Mesendoderm (in vitro differentiated cells): ENCODE results near the gene C1QTNF1.
A peak's percentile ranks its signal among the peaks of the same experiment; 100 is the strongest.

ENCODE experiments used
- DNase-seq: peaks from one replicate; pipeline ENCODE4 v3.0.0; 2013
- H2AK5ac ChIP-seq: 2 replicates; pipeline ENCODE4 v1.6.1; 2013; ENCODE audit warnings: low read length, inconsistent platforms
- H2BK120ac ChIP-seq: 2 replicates; pipeline ENCODE4 v1.6.1; 2013; ENCODE audit warnings: low read depth, mild to moderate bottlenecking, low read length, moderate library complexity, mixed read lengths
- H2BK15ac ChIP-seq: replicated peaks from 2 replicates; pipeline ENCODE4 v1.6.1; 2013; ENCODE audit warnings: low read depth, mild to moderate bottlenecking, moderate library complexity
- H2BK5ac ChIP-seq: 2 replicates; pipeline ENCODE4 v1.6.1; 2013; ENCODE audit warnings: low read length, inconsistent platforms
- H3K18ac ChIP-seq: 2 replicates; pipeline ENCODE4 v1.6.1; 2013; ENCODE audit warnings: mild to moderate bottlenecking, low read length, mixed read lengths
- H3K23ac ChIP-seq: one replicate; pipeline ENCODE4 v1.6.1; 2013; ENCODE audit warnings: low read length
- H3K27ac ChIP-seq: 2 replicates; pipeline ENCODE4 v1.5.1; 2013; ENCODE audit warnings: low read depth, mild to moderate bottlenecking, inconsistent platforms, low read length, moderate library complexity
- H3K27me3 ChIP-seq: 2 replicates; pipeline ENCODE4 v1.6.1; 2013; ENCODE audit warnings: low read length, control low read depth, mild to moderate bottlenecking, inconsistent platforms; ENCODE audit not compliant: insufficient read depth, poor library complexity
- H3K36me3 ChIP-seq: 2 replicates; pipeline ENCODE4 v1.6.1; 2013; ENCODE audit warnings: low read length, inconsistent platforms; ENCODE audit not compliant: control insufficient read depth, insufficient read depth
- H3K4ac ChIP-seq: one replicate; pipeline ENCODE4 v1.6.1; 2013; ENCODE audit warnings: low read depth, mild to moderate bottlenecking, low read length, moderate library complexity
- H3K4me1 ChIP-seq: 2 replicates; pipeline ENCODE4 v1.6.1; 2013; ENCODE audit warnings: low read depth, low read length, inconsistent platforms; ENCODE audit not compliant: control insufficient read depth
- H3K4me2 ChIP-seq: 2 replicates; pipeline ENCODE4 v1.6.1; 2013; ENCODE audit warnings: low read length
- H3K4me3 ChIP-seq: 2 replicates; pipeline ENCODE4 v1.5.1; 2013; ENCODE audit warnings: mild to moderate bottlenecking, low read length
- H3K56ac ChIP-seq: one replicate; pipeline ENCODE4 v1.6.1; 2013; ENCODE audit warnings: low read length
- H3K79me1 ChIP-seq: 2 replicates; pipeline ENCODE4 v1.6.1; 2013; ENCODE audit warnings: low read length, inconsistent platforms
- H3K79me2 ChIP-seq: 2 replicates; pipeline ENCODE4 v1.6.1; 2013; ENCODE audit warnings: mild to moderate bottlenecking, low read length; ENCODE audit not compliant: control insufficient read depth, insufficient read depth
- H3K9ac ChIP-seq: 2 replicates; pipeline ENCODE4 v1.6.1; 2013; ENCODE audit warnings: low read length, inconsistent platforms
- H4K5ac ChIP-seq: one replicate; pipeline ENCODE4 v1.6.1; 2013; ENCODE audit warnings: low read length
- H4K8ac ChIP-seq: one replicate; pipeline ENCODE4 v1.6.1; 2013; ENCODE audit warnings: low read depth, mild to moderate bottlenecking, control low read depth, low read length, moderate library complexity
- WGBS: extraction: QIAGEN DNeasy Blood & Tissue Kit; methylation state at CpG from one replicate; pipeline ENCODE4 v1.1.7; 2013; ENCODE audit warnings: low lambda C conversion rate, missing lambda C conversion rate; ENCODE audit not compliant: insufficient coverage; ENCODE audit errors: extremely low coverage; 5-methylcytosine and 5-hydroxymethylcytosine counted together

The C1QTNF1 gene

DNA sequence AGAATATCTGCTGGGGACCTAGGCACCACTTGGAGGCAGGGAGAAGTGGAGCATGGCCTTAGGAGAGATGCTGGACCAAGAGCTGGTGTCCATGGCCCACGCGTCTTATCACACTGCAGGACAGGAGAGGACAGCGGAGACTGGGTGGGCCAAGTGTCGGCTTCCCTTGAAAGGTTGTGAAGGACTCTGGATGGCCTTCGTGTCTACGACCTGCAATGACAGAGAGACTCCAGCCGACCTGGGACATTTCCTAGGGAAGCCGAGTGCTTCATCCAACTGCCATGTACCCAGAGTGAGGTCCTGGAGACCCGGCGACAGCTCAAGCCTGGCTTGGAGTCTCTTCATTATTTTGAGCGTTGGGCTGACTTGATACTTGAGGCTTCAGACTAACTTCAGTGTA is 20.5 kb downstream of the C1QTNF1 start:
- no peak overlapping the region for H4K8ac ChIP-seq

GRCh38 chr17:79045001-79045729 is 21.2 kb downstream of the C1QTNF1 start:
- Histone ChIP-seq H3K4me3 (no peak overlapping the region), H3K4me2 (no peak overlapping the region), H4K8ac (no peak overlapping the region), H2BK5ac (no peak overlapping the region), H3K36me3 (no peaks in the 10 kb centered on the region), H3K27ac (no peak overlapping the region), H2AK5ac (no peak overlapping the region), H2BK15ac (no peak overlapping the region), H3K79me1 (no peaks in the 10 kb centered on the region), H2BK120ac (no peak overlapping the region), H3K18ac (no peak overlapping the region), H3K79me2 (no peaks in the 10 kb centered on the region), H4K5ac (no peak overlapping the region), H3K27me3 (no peaks in the 10 kb centered on the region), H3K9ac (no peak overlapping the region), H3K23ac (no peak overlapping the region), H3K4ac (no peak overlapping the region), H3K56ac (no peak overlapping the region), H3K4me1 (no peaks in the 10 kb centered on the region)
- peak; percentile 43 for DNase-seq
- WGBS = no CpG with 5 or more reads among the region's 15 CpGs

More for the DNA sequence above, 20.5 kb downstream of the C1QTNF1 start:
- Histone ChIP-seq H3K36me3 (no peaks in the 10 kb centered on the region), H3K4me1 (no peaks in the 10 kb centered on the region), H2AK5ac (no peak overlapping the region), H3K9ac (no peak overlapping the region), H3K56ac (no peak overlapping the region), H3K4ac (no peak overlapping the region), H4K5ac (no peak overlapping the region), H2BK5ac (no peak overlapping the region), H2BK120ac (no peak overlapping the region), H3K18ac (no peak overlapping the region), H3K27ac (no peak overlapping the region), H2BK15ac (no peak overlapping the region), H3K23ac (no peak overlapping the region), H3K4me2 (no peak overlapping the region), H3K79me2 (no peaks in the 10 kb centered on the region), H3K79me1 (no peaks in the 10 kb centered on the region), H3K27me3 (no peaks in the 10 kb centered on the region), H3K4me3 (no peak overlapping the region)
- no peak for DNase-seq
- WGBS = no CpG with 5 or more reads among the region's 11 CpGs

DNA sequence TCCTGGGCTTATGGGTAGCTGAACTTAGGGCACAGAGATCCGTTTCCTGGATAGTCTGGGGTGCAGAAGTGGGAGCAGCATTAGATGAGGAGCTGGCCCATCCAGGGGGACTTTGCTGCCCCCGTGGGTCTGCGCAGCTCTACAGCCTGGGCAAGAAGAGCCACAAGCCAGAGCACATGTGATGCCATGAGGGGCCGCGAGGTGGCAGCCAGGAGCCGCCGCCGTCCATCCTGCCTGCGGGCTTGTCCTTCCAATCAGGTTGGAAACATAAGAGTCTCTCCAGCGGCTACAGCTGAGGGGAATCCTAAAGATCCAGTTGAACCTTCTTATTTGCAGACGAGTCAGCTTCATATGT is 21.9 kb downstream of the C1QTNF1 start:
- Histone ChIP-seq H4K5ac (no peak overlapping the region), H3K9ac (no peak overlapping the region), H3K27me3 (no peaks in the 10 kb centered on the region), H3K4ac (no peak overlapping the region), H3K23ac (no peak overlapping the region), H3K56ac (no peak overlapping the region), H3K4me2 (no peak overlapping the region), H2BK120ac (no peak overlapping the region), H2BK5ac (no peak overlapping the region), H3K79me2 (no peaks in the 10 kb centered on the region), H3K4me1 (no peaks in the 10 kb centered on the region), H3K4me3 (no peak overlapping the region), H3K79me1 (no peaks in the 10 kb centered on the region), H3K36me3 (no peaks in the 10 kb centered on the region), H2BK15ac (no peak overlapping the region), H3K18ac (no peak overlapping the region), H4K8ac (no peak overlapping the region), H3K27ac (no peak overlapping the region), H2AK5ac (no peak overlapping the region)
- no CpG with 5 or more reads among the region's 11 CpGs for WGBS
- peak; percentile 74 for DNase-seq

GRCh38 chr17:79046197-79046915 is 22.4 kb downstream of the C1QTNF1 start:
- Histone ChIP-seq H2BK15ac (no peak overlapping the region), H3K4me1 (no peaks in the 10 kb centered on the region), H2BK5ac (no peak overlapping the region), H3K27ac (no peak overlapping the region), H3K4ac (no peak overlapping the region), H3K36me3 (no peaks in the 10 kb centered on the region), H3K79me1 (no peaks in the 10 kb centered on the region), H4K8ac (no peak overlapping the region), H2BK120ac (no peak overlapping the region), H2AK5ac (no peak overlapping the region), H3K23ac (no peak overlapping the region), H3K4me2 (no peak overlapping the region), H3K4me3 (no peak overlapping the region), H3K9ac (no peak overlapping the region), H4K5ac (no peak overlapping the region), H3K56ac (no peak overlapping the region), H3K79me2 (no peaks in the 10 kb centered on the region), H3K27me3 (no peaks in the 10 kb centered on the region), H3K18ac (no peak overlapping the region)
- DNase-seq = no peak
- WGBS = no CpG with 5 or more reads among the region's 25 CpGs

DNA sequence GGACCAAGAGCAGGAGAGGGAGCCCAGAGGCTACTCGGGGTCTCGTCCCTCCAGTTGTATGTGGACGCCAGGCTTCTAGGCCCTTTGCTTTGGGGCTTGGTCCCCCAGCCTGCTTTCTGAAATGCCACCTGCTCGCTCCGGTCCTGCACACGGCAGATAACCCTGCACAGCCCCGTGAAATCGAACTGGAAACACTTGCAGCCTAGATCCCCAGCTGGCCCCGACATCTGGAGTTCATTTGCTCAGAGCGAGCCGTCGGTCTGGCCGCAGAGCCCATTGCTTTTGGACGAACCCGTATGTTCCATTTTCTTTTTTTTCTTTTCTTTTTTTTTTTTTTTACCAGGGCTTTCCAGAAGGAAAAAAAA is 22.9 kb downstream of the C1QTNF1 start:
- Histone ChIP-seq H3K36me3 (no peaks in the 10 kb centered on the region), H3K4me3 (no peak overlapping the region), H3K18ac (no peak overlapping the region), H2AK5ac (no peak overlapping the region), H2BK5ac (no peak overlapping the region), H3K9ac (no peak overlapping the region), H4K5ac (no peak overlapping the region), H3K27ac (no peak overlapping the region), H3K79me2 (no peaks in the 10 kb centered on the region), H2BK120ac (no peak overlapping the region), H4K8ac (no peak overlapping the region), H3K4ac (no peak overlapping the region), H3K27me3 (no peaks in the 10 kb centered on the region), H3K4me1 (no peaks in the 10 kb centered on the region), H3K4me2 (no peak overlapping the region), H2BK15ac (no peak overlapping the region), H3K23ac (no peak overlapping the region), H3K79me1 (no peaks in the 10 kb centered on the region), H3K56ac (no peak overlapping the region)
- no peak for DNase-seq
- WGBS = no CpG with 5 or more reads among the region's 15 CpGs
